ENCODE measurements around the gene DCX.

DNA sequence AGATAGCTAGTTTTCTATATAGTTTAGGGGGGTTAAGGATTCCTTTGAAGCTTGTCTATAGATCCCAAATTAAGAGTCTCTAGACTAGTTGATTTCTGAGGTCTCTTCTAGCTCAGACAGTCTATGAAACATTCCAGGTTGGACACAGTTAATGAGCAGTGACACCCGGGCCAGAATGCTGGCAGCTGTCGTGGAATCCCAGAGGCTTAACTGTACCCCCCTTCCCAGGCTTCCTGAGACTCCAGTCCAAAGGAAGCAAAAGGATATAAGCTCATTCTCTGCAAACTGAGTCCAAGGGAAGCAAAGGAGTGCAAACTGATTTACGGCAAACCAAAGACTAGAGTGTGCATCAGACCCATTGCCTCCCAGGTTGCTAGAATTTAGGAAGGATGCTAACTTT is 62.9 kb downstream of the DCX start:
- no peak for TF ChIP-seq GATA2 (IDR thresholded peaks at IDR 0.05; ENCODE audit: low read depth, low read length)
- TF ChIP-seq GATA3 (IDR thresholded peaks at IDR 0.05; ENCODE audit: low read depth, low read length) = no peak
